ENCODE results near the gene TSPAN13.

Gene TSPAN13

GRCh38 chr7:16753102-16753931 lies at the start of gene TSPAN13:
Gene TSPAN13 (plus strand): TSS chr7:16753755. CDS start chr7:16753968, 213 bp downstream.
- no peak for TF ChIP-seq CTCF (IDR thresholded peaks at IDR 0.05)
- TF ChIP-seq ZFX (IDR thresholded peaks at IDR 0.05; ENCODE audit: borderline replicate concordance), result no peak
- peak within 1 kb of the TSS; percentile 65 for H3K27ac ChIP-seq

- H3K27ac ChIP-seq, result no peak overlapping the region
- TF ChIP-seq ZFX (IDR thresholded peaks at IDR 0.05; ENCODE audit: borderline replicate concordance) (no peak), CTCF (IDR thresholded peaks at IDR 0.05) (no peak)
These were observed 45.0 kb upstream of the TSPAN13 start for GRCh38 chr7:16708511-16708910.

GRCh38 chr7:16708980-16709379 lies 44.6 kb upstream of the TSPAN13 start:
- TF ChIP-seq CTCF (IDR thresholded peaks at IDR 0.05), result no peak
- no peak for TF ChIP-seq ZFX (IDR thresholded peaks at IDR 0.05; ENCODE audit: borderline replicate concordance)

GRCh38 chr7:16710651-16711050 lies 42.9 kb upstream of the TSPAN13 start:
- TF ChIP-seq CTCF (IDR thresholded peaks at IDR 0.05) (no peak), ZFX (IDR thresholded peaks at IDR 0.05; ENCODE audit: borderline replicate concordance) (no peak)
- no peak overlapping the region for H3K27ac ChIP-seq

More at GRCh38 chr7:16708980-16709379, 44.6 kb upstream of the TSPAN13 start:
- no peak overlapping the region for H3K27ac ChIP-seq

GRCh38 chr7:16711730-16712129 lies 41.8 kb upstream of the TSPAN13 start:
- no peak overlapping the region for H3K27ac ChIP-seq
- TF ChIP-seq ZFX (IDR thresholded peaks at IDR 0.05; ENCODE audit: borderline replicate concordance) (no peak), CTCF (IDR thresholded peaks at IDR 0.05) (no peak)

- no peak overlapping the region for H3K27ac ChIP-seq
- TF ChIP-seq ZFX (IDR thresholded peaks at IDR 0.05; ENCODE audit: borderline replicate concordance) (no peak), CTCF (IDR thresholded peaks at IDR 0.05) (no peak)
These were observed 40.6 kb upstream of the TSPAN13 start for GRCh38 chr7:16712916-16713315.

GRCh38 chr7:16715928-16716327 lies 37.6 kb upstream of the TSPAN13 start:
- TF ChIP-seq ZFX (IDR thresholded peaks at IDR 0.05; ENCODE audit: borderline replicate concordance) (no peak), CTCF (IDR thresholded peaks at IDR 0.05) (no peak)

More at GRCh38 chr7:16715928-16716327, 37.6 kb upstream of the TSPAN13 start:
- H3K27ac ChIP-seq, result no peak overlapping the region
